CD4-positive, alpha-beta T cell treated with Interleukin-10 for 1 hour (primary cell): ENCODE results near the gene ZNF462.
"Not testable (repeated sequence)": the region's sequence is repeated elsewhere in the genome, so short reads cannot be mapped to it uniquely, and the experiment has no call there.

Experiments
- DNase-seq: peaks from one replicate; pipeline ENCODE4 v3.0.0-alpha.2; 2020

ZNF462 gene

GRCh38 chr9:106887066-106887465, 24.1 kb downstream of the ZNF462 start:
- no peak for DNase-seq

GRCh38 chr9:106889061-106889590, 26.2 kb downstream of the ZNF462 start:
- DNase-seq: no peak

- no peak for DNase-seq
Measured at GRCh38 chr9:106890608-106891007, 27.6 kb downstream of the ZNF462 start.

- no peak for DNase-seq
Measured at GRCh38 chr9:106891286-106891685, 28.3 kb downstream of the ZNF462 start.

GRCh38 chr9:106892632-106893031, 29.7 kb downstream of the ZNF462 start:
- DNase-seq: no peak

- DNase-seq: no peak
Measured at GRCh38 chr9:106893088-106893487, 30.1 kb downstream of the ZNF462 start.

- DNase-seq: no peak
Measured at GRCh38 chr9:106896695-106897094, 33.7 kb downstream of the ZNF462 start.

GRCh38 chr9:106897236-106897635, 34.3 kb downstream of the ZNF462 start:
- DNase-seq: no peak

GRCh38 chr9:106897751-106898150, 34.8 kb downstream of the ZNF462 start:
- no peak for DNase-seq

GRCh38 chr9:106900523-106900922, 37.6 kb downstream of the ZNF462 start:
- not testable (repeated sequence) for DNase-seq

GRCh38 chr9:106906129-106906528, 43.2 kb downstream of the ZNF462 start:
- DNase-seq: no peak

- DNase-seq: no peak
Measured at GRCh38 chr9:106911951-106912350, 49.0 kb downstream of the ZNF462 start.

- DNase-seq: no peak
Measured at GRCh38 chr9:106913276-106913675, 50.3 kb downstream of the ZNF462 start.

- no peak for DNase-seq
Measured at GRCh38 chr9:106915851-106916250, 52.9 kb downstream of the ZNF462 start.

GRCh38 chr9:106916466-106917235, 53.7 kb downstream of the ZNF462 start:
- DNase-seq: no peak

- DNase-seq: no peak
Measured at GRCh38 chr9:106918825-106919509, 56.0 kb downstream of the ZNF462 start.

- no peak for DNase-seq
Measured at GRCh38 chr9:106920091-106920490, 57.1 kb downstream of the ZNF462 start.

- DNase-seq: no peak
Measured at GRCh38 chr9:106920701-106921283, 57.8 kb downstream of the ZNF462 start.

GRCh38 chr9:106921341-106921899, 58.5 kb downstream of the ZNF462 start:
- DNase-seq: peak; percentile 22

GRCh38 chr9:106922026-106922425, 59.1 kb downstream of the ZNF462 start:
- no peak for DNase-seq

GRCh38 chr9:106925392-106925791, 62.4 kb downstream of the ZNF462 start:
- no peak for DNase-seq

GRCh38 chr9:106927916-106928315, 65.0 kb downstream of the ZNF462 start:
- no peak for DNase-seq

GRCh38 chr9:106928350-106928749, 65.4 kb downstream of the ZNF462 start:
- no peak for DNase-seq
